ENCODE data around the gene ZSWIM6.

- TF ChIP-seq, protein P1, sequence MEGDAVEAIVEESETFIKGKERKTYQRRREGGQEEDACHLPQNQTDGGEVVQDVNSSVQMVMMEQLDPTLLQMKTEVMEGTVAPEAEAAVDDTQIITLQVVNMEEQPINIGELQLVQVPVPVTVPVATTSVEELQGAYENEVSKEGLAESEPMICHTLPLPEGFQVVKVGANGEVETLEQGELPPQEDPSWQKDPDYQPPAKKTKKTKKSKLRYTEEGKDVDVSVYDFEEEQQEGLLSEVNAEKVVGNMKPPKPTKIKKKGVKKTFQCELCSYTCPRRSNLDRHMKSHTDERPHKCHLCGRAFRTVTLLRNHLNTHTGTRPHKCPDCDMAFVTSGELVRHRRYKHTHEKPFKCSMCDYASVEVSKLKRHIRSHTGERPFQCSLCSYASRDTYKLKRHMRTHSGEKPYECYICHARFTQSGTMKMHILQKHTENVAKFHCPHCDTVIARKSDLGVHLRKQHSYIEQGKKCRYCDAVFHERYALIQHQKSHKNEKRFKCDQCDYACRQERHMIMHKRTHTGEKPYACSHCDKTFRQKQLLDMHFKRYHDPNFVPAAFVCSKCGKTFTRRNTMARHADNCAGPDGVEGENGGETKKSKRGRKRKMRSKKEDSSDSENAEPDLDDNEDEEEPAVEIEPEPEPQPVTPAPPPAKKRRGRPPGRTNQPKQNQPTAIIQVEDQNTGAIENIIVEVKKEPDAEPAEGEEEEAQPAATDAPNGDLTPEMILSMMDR (IDR thresholded peaks at IDR 0.05): no peak
- TF ChIP-seq ZFX (IDR thresholded peaks at IDR 0.05; ENCODE audit: borderline replicate concordance): no peak
Measured at GRCh38 chr5:61449804-61450492, 117.9 kb downstream of the ZSWIM6 start.

Data from 22Rv1 (cell line).